HCT116 (cell line): ENCODE results near the gene UNK. TPM values are rescaled to one million over a fixed set of nuclear protein-coding genes. Genes with fewer than 3 reads are reported as not detected.

ENCODE experiments used
- ATAC-seq: fragments of 200-7000 bp; cut with Tn5 transposase; 2 replicates; pipeline ENCODE4 v1.9.1; 2020; ENCODE audit warnings: mild to moderate bottlenecking, moderate library complexity
- BruUV-seq: library from RNA; stranded (reverse); fragments of 400-500 nt; replicated peaks from 2 replicates; lab custom pipeline; 2021; lab: Mats Ljungman, UMichigan
- CTCF ChIA-PET: fragments of 300-600 bp; sonication (Branson Sonifier 250); formaldehyde crosslinking; loops from one replicate; lab custom pipeline; 2021; ENCODE audit warnings: antibody characterized with exemption; lab: Charles Lee
- POLR2A ChIA-PET: fragments of 300-600, 350-600 bp; sonication (Branson Sonifier 250); formaldehyde crosslinking; loops from one replicate; lab custom pipeline; 2021; ENCODE audit warnings: antibody characterized with exemption; lab: Charles Lee
- RAD21 ChIA-PET, 2 experiments: fragments of 300-600 bp; sonication (Branson Sonifier 250); formaldehyde crosslinking; loops; one replicate each; lab custom pipeline; 2023; ENCODE audit warnings: low total read pairs in 2 of 2; ENCODE audit not compliant: uncharacterized antibody in 2 of 2, unreplicated experiment in 2 of 2, low non-redundant PET in 1 of 2; lab: Charles Lee
- DNase-seq: peaks from one replicate; pipeline ENCODE4 v3.0.0-alpha.2; 2010; ENCODE audit warnings: low read depth, low spot score
- H2AFZ ChIP-seq: fragments of 200-600 bp; shearing (Covaris generic), sonication (generic); 2 replicates; pipeline ENCODE4 v1.6.1; 2017; ENCODE audit warnings: low read depth, mixed run types, mixed read lengths, antibody characterized with exemption, low read length; ENCODE audit not compliant: poor library complexity, severe bottlenecking
- H3K27ac ChIP-seq: 2 replicates; pipeline ENCODE4 v1.5.1; 2012; ENCODE audit warnings: low read depth, low read length
- H3K27me3 ChIP-seq: fragments of 200-600 bp; sonication (generic); 2 replicates; pipeline ENCODE4 v1.6.1; 2016; ENCODE audit warnings: mixed run types, low read length, mixed read lengths; ENCODE audit not compliant: insufficient read depth
- H3K36me3 ChIP-seq, 2 experiments: fragments of 200-500 bp in 1 of 2; fragments of 200-600 bp in 1 of 2; sonication (Bioruptor generic) in 1 of 2; sonication (generic) in 1 of 2; 2 replicates each; pipeline versions ENCODE4 v1.5.1 to v1.6.1; 2014 to 2016; ENCODE audit warnings: low read length in 2 of 2, inconsistent platforms in 1 of 2, mixed read lengths in 1 of 2, mixed run types in 1 of 2; ENCODE audit not compliant: insufficient read depth in 2 of 2, control insufficient read depth in 1 of 2
- H3K4me1 ChIP-seq, 2 experiments: fragments of 200-600 bp in 1 of 2; sonication (generic) in 1 of 2; 2 replicates each; pipeline versions ENCODE4 v1.5.1 to v1.6.1; 2012 to 2017; ENCODE audit warnings: low read length in 2 of 2, inconsistent platforms in 1 of 2, mild to moderate bottlenecking in 1 of 2, mixed read lengths in 1 of 2, mixed run types in 1 of 2, moderate library complexity in 1 of 2; ENCODE audit not compliant: insufficient read depth in 2 of 2, control insufficient read depth in 1 of 2
- H3K4me2 ChIP-seq: fragments of 200-600 bp; sonication (generic); 2 replicates; pipeline ENCODE4 v1.6.1; 2017; ENCODE audit warnings: mixed run types, low read length, mixed read lengths
- H3K4me3 ChIP-seq, 2 experiments: fragments of 200-600 bp in 1 of 2; sonication (generic) in 1 of 2; replicated peaks in 1 of 2; 2 replicates each; pipeline ENCODE4 v1.5.1; 2011 to 2016; ENCODE audit warnings: low read length in 2 of 2, control low read depth in 1 of 2, low read depth in 1 of 2, mild to moderate bottlenecking in 1 of 2, mixed read lengths in 1 of 2, mixed run types in 1 of 2
- H3K79me2 ChIP-seq: fragments of 200-600 bp; sonication (generic); 2 replicates; pipeline ENCODE4 v1.6.1; 2017; ENCODE audit warnings: mild to moderate bottlenecking, mixed run types, low read length, moderate library complexity, mixed read lengths; ENCODE audit not compliant: insufficient read depth
- H3K9ac ChIP-seq: fragments of 200-600 bp; sonication (generic); 2 replicates; pipeline ENCODE4 v1.6.1; 2016; ENCODE audit warnings: low read length, mixed read lengths
- H3K9me2 ChIP-seq: fragments of 200-600 bp; sonication (generic), shearing (Covaris generic); 2 replicates; pipeline ENCODE4 v1.6.1; 2017; ENCODE audit warnings: mixed run types, mild to moderate bottlenecking, moderate library complexity; ENCODE audit not compliant: insufficient read depth
- H3K9me3 ChIP-seq, 2 experiments: fragments of 200-500 bp in 1 of 2; fragments of 200-600 bp in 1 of 2; sonication (Bioruptor generic) in 1 of 2; sonication (generic) in 1 of 2; 2 replicates each; pipeline ENCODE4 v1.6.1; 2014 to 2017; ENCODE audit warnings: low read length in 2 of 2, mixed read lengths in 2 of 2, inconsistent platforms in 1 of 2, low read depth in 1 of 2, mild to moderate bottlenecking in 1 of 2, mixed run types in 1 of 2, moderate library complexity in 1 of 2; ENCODE audit not compliant: control insufficient read depth in 1 of 2, insufficient read depth in 1 of 2
- H4K20me1 ChIP-seq: fragments of 200-600 bp; sonication (generic), shearing (Covaris generic); 2 replicates; pipeline ENCODE4 v1.6.1; 2017; ENCODE audit warnings: mixed run types, mild to moderate bottlenecking, moderate library complexity; ENCODE audit not compliant: insufficient read depth
- CBX3 ChIP-seq: IDR thresholded peaks from 2 replicates; pipeline ENCODE4 v1.6.1; 2012; ENCODE audit warnings: low read depth
- FOSL1 ChIP-seq: IDR thresholded peaks from 2 replicates; pipeline ENCODE4 v1.6.1; 2012; ENCODE audit warnings: low read depth
- RAD21 ChIP-seq: IDR thresholded peaks from 2 replicates; pipeline ENCODE4 v1.6.1; 2012; ENCODE audit warnings: low read depth, mild to moderate bottlenecking
- SIN3A ChIP-seq: IDR thresholded peaks from 2 replicates; pipeline ENCODE4 v1.6.1; 2012; ENCODE audit warnings: low read depth
- SP1 ChIP-seq: IDR thresholded peaks from 2 replicates; pipeline ENCODE4 v1.6.1; 2012; ENCODE audit warnings: low read depth
- TCF7L2 ChIP-seq: IDR thresholded peaks from 2 replicates; pipeline ENCODE4 v1.7.0; 2011; ENCODE audit warnings: borderline replicate concordance, inconsistent platforms; ENCODE audit not compliant: insufficient read depth, insufficient read length; ENCODE audit errors: extremely low read depth
- ZNF274 ChIP-seq: fragments of 200-500 bp; sonication (Bioruptor generic); IDR thresholded peaks from 2 replicates; pipeline ENCODE4 v1.6.1; 2014; ENCODE audit warnings: mild to moderate bottlenecking, low read depth, low read length, inconsistent platforms
- intact Hi-C: fragments of 100-400 bp; cut with micrococcal nuclease; formaldehyde crosslinking; loops from 2 replicates; pipeline ENCODE4 v1.10.0; 2022
- total RNA-seq: library from RNA; stranded (reverse); gene quantifications from one replicate; pipeline ENCODE4 v1.2.1, GENCODE V29; 2021; ENCODE audit not compliant: unreplicated experiment
- TF ChIP-seq, protein P1 (sequence below): IDR thresholded peaks from 2 replicates; pipeline ENCODE4 v1.6.1; 2012
- TF ChIP-seq, protein P2 (sequence below): IDR thresholded peaks from 2 replicates; pipeline ENCODE4 v1.6.1; 2012; ENCODE audit warnings: low read depth

The UNK gene
- total RNA-seq, 1 experiment from 2014 or later: 40.6 TPM

DNA sequence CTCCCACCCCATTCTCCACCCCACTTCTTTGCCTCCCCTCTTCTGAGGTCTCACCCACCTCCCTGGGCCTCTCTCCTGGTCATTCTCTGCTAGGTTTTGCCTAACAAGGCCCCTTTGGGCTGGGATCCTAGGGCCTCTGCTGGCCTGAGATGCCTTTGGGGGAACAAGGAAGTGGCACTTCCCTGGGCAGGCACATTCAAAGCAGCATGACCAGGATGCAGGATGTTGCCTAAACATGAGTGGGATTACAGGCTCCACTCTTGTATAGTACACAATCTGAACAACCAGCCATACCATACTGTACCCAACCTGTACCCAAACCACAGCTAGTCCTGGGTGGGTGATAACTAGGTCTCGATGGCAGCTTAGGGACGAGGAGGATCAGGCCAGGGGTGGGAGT, 28.6 kb upstream of the UNK start:
- Histone ChIP-seq H3K79me2 (no peaks in the 10 kb centered on the region), H3K4me3 (no peak overlapping the region), H3K9me3 (no peaks in the 10 kb centered on the region), H3K4me1 (peaks cover 0 to 6% of the 10 kb centered on the region in 2 experiments; a peak in 1 of 4 replicates), H2AFZ (no peak overlapping the region), H3K27ac (no peak overlapping the region; the same call in 1 of the 2 replicates), H3K9me2 (no peaks in the 10 kb centered on the region), H3K36me3 (peaks cover 15 to 67% of the 10 kb centered on the region in 2 experiments; a peak in 3 of 4 replicates), H3K9ac (no peak overlapping the region), H3K27me3 (no peaks in the 10 kb centered on the region), H4K20me1 (no peaks in the 10 kb centered on the region), H3K4me2 (no peak overlapping the region)
- POLR2A ChIA-PET: no interaction called here
- intact Hi-C loops: loop anchor here (10.0 kb wide), 1 partner anchor 331 kb away; no protein-coding TSS in a partner anchor
- RAD21 ChIA-PET: no interaction called here
- no TSS peak for BruUV-seq
- no peak for ATAC-seq
- CTCF ChIA-PET: interaction anchor here (1.0 kb wide), 1 partner anchor 155 kb away, joined by 3 read pairs; no protein-coding TSS in a partner anchor
- no peak for DNase-seq
- no peak for TF ChIP-seq RAD21
- TF ChIP-seq, protein P1, sequence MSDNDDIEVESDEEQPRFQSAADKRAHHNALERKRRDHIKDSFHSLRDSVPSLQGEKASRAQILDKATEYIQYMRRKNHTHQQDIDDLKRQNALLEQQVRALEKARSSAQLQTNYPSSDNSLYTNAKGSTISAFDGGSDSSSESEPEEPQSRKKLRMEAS: no peak
- TF ChIP-seq, all 23 proteins: peak for 0

DNA sequence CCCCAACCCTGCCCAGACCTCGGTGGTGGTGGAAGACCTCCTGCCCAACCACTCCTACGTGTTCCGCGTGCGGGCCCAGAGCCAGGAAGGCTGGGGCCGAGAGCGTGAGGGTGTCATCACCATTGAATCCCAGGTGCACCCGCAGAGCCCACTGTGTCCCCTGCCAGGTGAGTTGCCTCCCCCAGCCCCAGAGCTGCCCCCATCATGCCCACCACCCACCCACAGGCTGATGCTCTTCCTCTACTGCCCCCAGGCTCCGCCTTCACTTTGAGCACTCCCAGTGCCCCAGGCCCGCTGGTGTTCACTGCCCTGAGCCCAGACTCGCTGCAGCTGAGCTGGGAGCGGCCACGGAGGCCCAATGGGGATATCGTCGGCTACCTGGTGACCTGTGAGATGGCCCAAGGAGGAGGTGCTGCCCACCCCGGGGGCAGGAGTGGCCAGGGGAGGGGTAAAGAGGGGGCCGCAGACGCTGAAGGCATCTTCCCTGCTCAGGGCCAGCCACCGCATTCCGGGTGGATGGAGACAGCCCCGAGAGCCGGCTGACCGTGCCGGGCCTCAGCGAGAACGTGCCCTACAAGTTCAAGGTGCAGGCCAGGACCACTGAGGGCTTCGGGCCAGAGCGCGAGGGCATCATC, 28.0 kb upstream of the UNK start:
- no peak for DNase-seq
- POLR2A ChIA-PET: no interaction called here
- Histone ChIP-seq H2AFZ (no peak overlapping the region), H3K36me3 (peaks cover 15 to 62% of the 10 kb centered on the region in 2 experiments; a peak in 3 of 4 replicates), H3K27me3 (no peaks in the 10 kb centered on the region), H3K9me3 (no peaks in the 10 kb centered on the region), H3K4me1 (peaks cover 0 to 6% of the 10 kb centered on the region in 2 experiments; a peak in 1 of 4 replicates), H3K27ac (no peak overlapping the region), H3K79me2 (no peaks in the 10 kb centered on the region), H4K20me1 (no peaks in the 10 kb centered on the region), H3K9ac (no peak overlapping the region), H3K4me2 (no peak overlapping the region), H3K9me2 (no peaks in the 10 kb centered on the region), H3K4me3 (no peak overlapping the region)
- CTCF ChIA-PET: no interaction called here
- no TSS peak for BruUV-seq
- ATAC-seq: no peak
- intact Hi-C loops: loop anchor here (10.0 kb wide), 1 partner anchor 332 kb away; no protein-coding TSS in a partner anchor
- TF ChIP-seq, protein P2, sequence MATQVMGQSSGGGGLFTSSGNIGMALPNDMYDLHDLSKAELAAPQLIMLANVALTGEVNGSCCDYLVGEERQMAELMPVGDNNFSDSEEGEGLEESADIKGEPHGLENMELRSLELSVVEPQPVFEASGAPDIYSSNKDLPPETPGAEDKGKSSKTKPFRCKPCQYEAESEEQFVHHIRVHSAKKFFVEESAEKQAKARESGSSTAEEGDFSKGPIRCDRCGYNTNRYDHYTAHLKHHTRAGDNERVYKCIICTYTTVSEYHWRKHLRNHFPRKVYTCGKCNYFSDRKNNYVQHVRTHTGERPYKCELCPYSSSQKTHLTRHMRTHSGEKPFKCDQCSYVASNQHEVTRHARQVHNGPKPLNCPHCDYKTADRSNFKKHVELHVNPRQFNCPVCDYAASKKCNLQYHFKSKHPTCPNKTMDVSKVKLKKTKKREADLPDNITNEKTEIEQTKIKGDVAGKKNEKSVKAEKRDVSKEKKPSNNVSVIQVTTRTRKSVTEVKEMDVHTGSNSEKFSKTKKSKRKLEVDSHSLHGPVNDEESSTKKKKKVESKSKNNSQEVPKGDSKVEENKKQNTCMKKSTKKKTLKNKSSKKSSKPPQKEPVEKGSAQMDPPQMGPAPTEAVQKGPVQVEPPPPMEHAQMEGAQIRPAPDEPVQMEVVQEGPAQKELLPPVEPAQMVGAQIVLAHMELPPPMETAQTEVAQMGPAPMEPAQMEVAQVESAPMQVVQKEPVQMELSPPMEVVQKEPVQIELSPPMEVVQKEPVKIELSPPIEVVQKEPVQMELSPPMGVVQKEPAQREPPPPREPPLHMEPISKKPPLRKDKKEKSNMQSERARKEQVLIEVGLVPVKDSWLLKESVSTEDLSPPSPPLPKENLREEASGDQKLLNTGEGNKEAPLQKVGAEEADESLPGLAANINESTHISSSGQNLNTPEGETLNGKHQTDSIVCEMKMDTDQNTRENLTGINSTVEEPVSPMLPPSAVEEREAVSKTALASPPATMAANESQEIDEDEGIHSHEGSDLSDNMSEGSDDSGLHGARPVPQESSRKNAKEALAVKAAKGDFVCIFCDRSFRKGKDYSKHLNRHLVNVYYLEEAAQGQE: no peak
- TF ChIP-seq CBX3: no peak
- TF ChIP-seq SP1: no peak
- TF ChIP-seq, protein P1: no peak
- no peak for TF ChIP-seq FOSL1
- no peak for TF ChIP-seq ZNF274
- no peak for TF ChIP-seq SIN3A
- TF ChIP-seq TCF7L2: no peak
- TF ChIP-seq, all 23 proteins: peak for 0
- RAD21 ChIA-PET: no interaction called here
